Mesenchymal stem cell (in vitro differentiated cells and primary cell): ENCODE data around the gene FGD2.

ENCODE experiments used
- DNase-seq: peaks from one replicate; pipeline ENCODE4 v3.0.0-alpha.2; 2013
- H2AFZ ChIP-seq: one replicate; pipeline ENCODE4 v1.6.1; 2013; ENCODE audit warnings: low read depth, mild to moderate bottlenecking, control low read depth, inconsistent platforms, low read length, moderate library complexity
- H2AK5ac ChIP-seq: 2 replicates; pipeline ENCODE4 v1.6.1; 2013; ENCODE audit warnings: low read length, moderate library complexity, mild to moderate bottlenecking, inconsistent platforms; ENCODE audit not compliant: severe bottlenecking
- H2BK120ac ChIP-seq: one replicate; pipeline ENCODE4 v1.6.1; 2013; ENCODE audit warnings: low read depth, mild to moderate bottlenecking, inconsistent platforms, low read length, moderate library complexity
- H2BK12ac ChIP-seq, 2 experiments: one replicate each; pipeline ENCODE4 v1.6.1; 2013; ENCODE audit warnings: inconsistent platforms in 2 of 2, low read length in 2 of 2, mild to moderate bottlenecking in 2 of 2, moderate library complexity in 2 of 2, control low read depth in 1 of 2
- H2BK15ac ChIP-seq: one replicate; pipeline ENCODE4 v1.6.1; 2013; ENCODE audit warnings: mild to moderate bottlenecking, low read depth, inconsistent platforms; ENCODE audit not compliant: poor library complexity, severe bottlenecking
- H2BK5ac ChIP-seq: 2 replicates; pipeline ENCODE4 v1.6.1; 2013; ENCODE audit warnings: low read depth, mild to moderate bottlenecking, low read length, control low read depth, inconsistent platforms; ENCODE audit not compliant: poor library complexity, severe bottlenecking
- H3K14ac ChIP-seq, 2 experiments: one replicate each; pipeline ENCODE4 v1.6.1; 2013; ENCODE audit warnings: inconsistent platforms in 2 of 2, low read length in 2 of 2, control low read depth in 1 of 2, mild to moderate bottlenecking in 1 of 2, moderate library complexity in 1 of 2
- H3K18ac ChIP-seq, 2 experiments: one replicate each; pipeline ENCODE4 v1.6.1; 2013; ENCODE audit warnings: inconsistent platforms in 2 of 2, low read length in 2 of 2, control low read depth in 1 of 2, low read depth in 1 of 2, mild to moderate bottlenecking in 1 of 2
- H3K23ac ChIP-seq, 2 experiments: one replicate each; pipeline ENCODE4 v1.6.1; 2013; ENCODE audit warnings: inconsistent platforms in 2 of 2, low read length in 2 of 2, mild to moderate bottlenecking in 2 of 2, moderate library complexity in 2 of 2, control low read depth in 1 of 2
- H3K27ac ChIP-seq: 2 replicates; pipeline ENCODE4 v1.5.1; 2013; ENCODE audit warnings: mild to moderate bottlenecking, moderate library complexity, low read length, control low read depth, inconsistent platforms; ENCODE audit not compliant: poor library complexity, severe bottlenecking
- H3K27me3 ChIP-seq, 2 experiments: 2 replicates each; pipeline versions ENCODE4 v1.6.1 to v1.7.0; 2013; ENCODE audit warnings: low read length in 2 of 2, mild to moderate bottlenecking in 2 of 2, moderate library complexity in 2 of 2, control low read depth in 1 of 2, inconsistent platforms in 1 of 2; ENCODE audit not compliant: control insufficient read depth in 1 of 2, insufficient read depth in 1 of 2
- H3K36me3 ChIP-seq, 2 experiments: 2 replicates each; pipeline versions ENCODE4 v1.6.1 to v1.7.0; 2013; ENCODE audit warnings: low read length in 2 of 2, control low read depth in 1 of 2, inconsistent platforms in 1 of 2, low read depth in 1 of 2, mild to moderate bottlenecking in 1 of 2; ENCODE audit not compliant: insufficient read depth in 2 of 2, control insufficient read depth in 1 of 2
- H3K4ac ChIP-seq, 2 experiments: one replicate each; pipeline ENCODE4 v1.6.1; 2013; ENCODE audit warnings: inconsistent platforms in 2 of 2, low read length in 2 of 2, mild to moderate bottlenecking in 2 of 2, moderate library complexity in 2 of 2, control low read depth in 1 of 2, low read depth in 1 of 2
- H3K4me1 ChIP-seq: 2 replicates; pipeline ENCODE4 v1.6.1; 2013; ENCODE audit warnings: low read depth, low read length, control low read depth; ENCODE audit not compliant: control insufficient read depth, insufficient read depth
- H3K4me2 ChIP-seq: 2 replicates; pipeline ENCODE4 v1.6.1; 2013; ENCODE audit warnings: low read length, mild to moderate bottlenecking, inconsistent platforms; ENCODE audit not compliant: poor library complexity, severe bottlenecking
- H3K4me3 ChIP-seq, 2 experiments: 2 replicates each; pipeline versions ENCODE4 v1.5.1 to v1.7.0; 2013; ENCODE audit warnings: low read length in 2 of 2, mild to moderate bottlenecking in 2 of 2, control low read depth in 1 of 2, low read depth in 1 of 2; ENCODE audit not compliant: insufficient read depth in 1 of 2
- H3K79me1 ChIP-seq: replicated peaks from 2 replicates; pipeline ENCODE4 v1.6.1; 2013; ENCODE audit warnings: mild to moderate bottlenecking, control low read depth, low read length, inconsistent platforms; ENCODE audit not compliant: poor library complexity, severe bottlenecking
- H3K9ac ChIP-seq: 2 replicates; pipeline ENCODE4 v1.7.0; 2013; ENCODE audit warnings: mild to moderate bottlenecking, low read length, moderate library complexity
- H3K9me3 ChIP-seq: 2 replicates; pipeline ENCODE4 v1.7.0; 2013; ENCODE audit warnings: mild to moderate bottlenecking, low read length; ENCODE audit not compliant: control insufficient read depth
- H4K8ac ChIP-seq: one replicate; pipeline ENCODE4 v1.6.1; 2013; ENCODE audit warnings: inconsistent platforms, mild to moderate bottlenecking, low read length, moderate library complexity
- H4K91ac ChIP-seq: one replicate; pipeline ENCODE4 v1.6.1; 2013; ENCODE audit warnings: mild to moderate bottlenecking, low read length, inconsistent platforms
- WGBS: methylation state at CpG from one replicate; pipeline ENCODE4 v1.1.7; 2013; ENCODE audit warnings: mixed read lengths; 5-methylcytosine and 5-hydroxymethylcytosine counted together

The FGD2 gene

DNA sequence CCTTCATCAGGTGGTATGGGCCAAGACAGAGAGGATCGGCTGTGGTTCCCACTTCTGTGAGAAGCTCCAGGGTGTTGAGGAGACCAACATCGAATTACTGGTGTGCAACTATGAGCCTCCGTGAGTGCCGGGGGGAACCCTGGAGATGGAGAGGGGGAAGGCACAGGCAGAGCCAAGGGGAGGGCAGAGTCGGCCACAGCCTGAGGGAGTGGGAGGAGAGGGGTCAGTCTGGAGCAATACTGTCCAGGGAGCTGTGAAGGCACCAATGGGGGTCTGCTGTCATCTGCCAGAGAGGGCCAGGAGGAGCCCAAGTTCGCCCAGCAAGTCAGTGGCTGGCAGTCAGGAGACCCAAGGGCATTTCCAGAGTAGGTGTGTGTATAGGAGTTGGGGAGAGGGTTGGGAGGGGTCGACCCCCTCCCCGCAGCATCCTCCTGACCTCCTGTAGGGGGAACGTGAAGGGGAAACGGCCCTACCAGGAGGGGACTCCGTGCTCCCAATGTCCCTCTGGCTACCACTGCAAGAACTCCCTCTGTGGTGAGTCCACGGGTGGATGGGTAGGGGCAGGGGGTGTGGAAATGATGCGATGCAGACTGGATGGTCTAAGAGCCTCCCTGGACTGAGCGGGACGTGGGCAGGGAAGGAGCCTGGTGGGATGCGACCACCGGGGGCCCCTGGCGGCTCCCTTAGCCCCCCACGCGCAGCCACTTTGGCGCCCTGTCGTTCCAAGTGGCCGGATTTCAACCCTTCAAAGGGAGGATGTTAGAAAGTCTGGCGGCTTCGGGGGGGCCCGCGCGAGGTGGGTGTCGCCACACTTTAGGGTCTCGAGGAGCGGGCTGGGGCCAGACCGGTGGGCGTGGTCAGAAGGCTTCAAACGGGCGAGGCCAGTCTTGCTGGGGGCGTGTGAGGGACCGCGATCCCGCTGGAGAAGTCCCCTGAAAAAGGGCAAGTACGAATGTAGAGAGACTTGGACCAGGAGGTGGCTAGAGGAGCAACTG, 43.7 kb upstream of the FGD2 start:
- no peak overlapping the region for H3K14ac ChIP-seq
- no peak overlapping the region for H3K4me3 ChIP-seq
- no peak overlapping the region for H3K4me2 ChIP-seq
- no peaks in the 10 kb centered on the region for H3K9me3 ChIP-seq
- no peak overlapping the region for H2AFZ ChIP-seq
- H3K18ac ChIP-seq = no peak overlapping the region
- H3K23ac ChIP-seq = no peak overlapping the region
- WGBS = 89% methylated on average over 40 of the region's 40 CpGs
- H3K4ac ChIP-seq = no peak overlapping the region
- H2BK120ac ChIP-seq = no peak overlapping the region
- H3K27me3 ChIP-seq = peaks cover 5 to 6% of the 10 kb centered on the region in 2 experiments
- peaks cover 8% of the 10 kb centered on the region for H3K4me1 ChIP-seq
- H4K91ac ChIP-seq = peak overlapping the region; percentile 79
- no peak overlapping the region for H2BK12ac ChIP-seq
- H2AK5ac ChIP-seq = no peak overlapping the region
- H3K27ac ChIP-seq = no peak overlapping the region
- no peaks in the 10 kb centered on the region for H3K79me1 ChIP-seq
- peak overlapping the region; percentile 67 for H4K8ac ChIP-seq
- H3K36me3 ChIP-seq = peaks cover 8% of the 10 kb centered on the region in 2 experiments
- H3K9ac ChIP-seq = no peak overlapping the region
- H2BK15ac ChIP-seq = peak overlapping the region; percentile 37
- no peak overlapping the region for H2BK5ac ChIP-seq
- no peak for DNase-seq

DNA sequence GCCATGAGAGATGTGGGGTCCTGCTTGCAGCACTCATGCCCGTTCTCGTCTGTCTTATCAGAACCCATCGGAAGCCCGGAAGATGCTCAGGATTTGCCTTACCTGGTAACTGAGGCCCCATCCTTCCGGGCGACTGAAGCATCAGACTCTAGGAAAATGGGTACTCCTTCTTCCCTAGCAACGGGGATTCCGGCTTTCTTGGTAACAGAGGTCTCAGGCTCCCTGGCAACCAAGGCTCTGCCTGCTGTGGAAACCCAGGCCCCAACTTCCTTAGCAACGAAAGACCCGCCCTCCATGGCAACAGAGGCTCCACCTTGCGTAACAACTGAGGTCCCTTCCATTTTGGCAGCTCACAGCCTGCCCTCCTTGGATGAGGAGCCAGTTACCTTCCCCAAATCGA, 42.6 kb upstream of the FGD2 start:
- Histone ChIP-seq H3K27me3 (peaks cover 0 to 5% of the 10 kb centered on the region in 2 experiments), H3K9me3 (no peaks in the 10 kb centered on the region), H3K23ac (no peak overlapping the region), H2AFZ (no peak overlapping the region), H2BK5ac (no peak overlapping the region), H2BK120ac (no peak overlapping the region), H3K4me2 (no peak overlapping the region), H3K18ac (no peak overlapping the region), H4K91ac (no peak overlapping the region), H3K36me3 (peaks cover 19% of the 10 kb centered on the region in 2 experiments), H2AK5ac (no peak overlapping the region), H3K4me1 (peaks cover 8% of the 10 kb centered on the region), H3K9ac (no peak overlapping the region), H3K27ac (no peak overlapping the region), H3K4ac (no peak overlapping the region), H3K79me1 (peaks cover 1% of the 10 kb centered on the region), H3K4me3 (no peak overlapping the region), H4K8ac (no peak overlapping the region), H2BK12ac (no peak overlapping the region), H3K14ac (no peak overlapping the region), H2BK15ac (no peak overlapping the region)
- 55% methylated on average over 12 of the region's 12 CpGs for WGBS
- DNase-seq = peak; percentile 65

DNA sequence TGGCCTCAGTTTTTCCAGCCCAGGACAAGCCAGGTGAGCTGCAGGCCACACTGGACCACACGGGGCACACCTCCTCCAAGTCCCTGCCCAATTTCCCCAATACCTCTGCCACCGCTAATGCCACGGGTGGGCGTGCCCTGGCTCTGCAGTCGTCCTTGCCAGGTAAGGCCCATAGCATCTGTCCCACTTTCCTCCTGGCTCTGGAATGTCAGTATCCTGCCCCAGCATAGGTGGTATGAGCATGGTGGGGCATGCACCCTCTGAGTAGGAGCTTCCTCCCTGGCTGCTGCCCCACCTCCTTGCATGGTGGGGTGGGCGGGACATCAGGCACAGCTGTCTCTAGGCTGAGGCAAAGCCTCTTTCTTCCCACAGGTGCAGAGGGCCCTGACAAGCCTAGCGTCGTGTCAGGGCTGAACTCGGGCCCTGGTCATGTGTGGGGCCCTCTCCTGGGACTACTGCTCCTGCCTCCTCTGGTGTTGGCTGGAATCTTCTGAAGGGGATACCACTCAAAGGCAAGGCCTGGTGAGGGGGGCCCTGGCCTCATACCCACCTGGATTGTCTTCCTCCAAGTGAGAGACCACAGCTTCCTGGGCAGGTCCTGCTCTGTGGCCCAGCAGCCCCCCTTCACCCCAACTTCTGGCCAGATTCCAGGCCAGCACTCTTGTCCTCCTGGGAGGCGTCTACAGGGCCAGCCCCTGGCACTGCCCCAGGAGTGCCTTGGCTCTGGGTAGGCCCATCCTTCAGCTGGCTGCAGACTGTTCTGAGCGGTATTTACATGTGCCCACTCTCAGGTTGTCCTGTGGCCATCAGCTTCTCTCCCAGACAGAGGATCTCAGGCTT, 41.8 kb upstream of the FGD2 start:
- H2BK120ac ChIP-seq = no peak overlapping the region
- peak overlapping the region in 1 of 2 experiments; percentile 44 for H3K14ac ChIP-seq
- H2BK5ac ChIP-seq = no peak overlapping the region
- H3K27ac ChIP-seq = no peak overlapping the region
- H3K18ac ChIP-seq = no peak overlapping the region
- H3K4me1 ChIP-seq = peaks cover 8% of the 10 kb centered on the region
- H3K79me1 ChIP-seq = peaks cover 1% of the 10 kb centered on the region
- no peak overlapping the region for H2AK5ac ChIP-seq
- H3K23ac ChIP-seq = no peak overlapping the region
- no peak overlapping the region for H2BK12ac ChIP-seq
- H3K9me3 ChIP-seq = no peaks in the 10 kb centered on the region
- H3K4me2 ChIP-seq = no peak overlapping the region
- DNase-seq = no peak
- peaks cover 26 to 27% of the 10 kb centered on the region in 2 experiments for H3K36me3 ChIP-seq
- no peak overlapping the region for H3K4ac ChIP-seq
- no peak overlapping the region for H4K8ac ChIP-seq
- peaks cover 0 to 5% of the 10 kb centered on the region in 2 experiments for H3K27me3 ChIP-seq
- no peak overlapping the region for H3K9ac ChIP-seq
- H2BK15ac ChIP-seq = no peak overlapping the region
- 92% methylated on average over 11 of the region's 11 CpGs for WGBS
- H4K91ac ChIP-seq = no peak overlapping the region
- no peak overlapping the region for H3K4me3 ChIP-seq
- H2AFZ ChIP-seq = no peak overlapping the region

- no peak overlapping the region for H2AK5ac ChIP-seq
- H3K27me3 ChIP-seq = peaks cover 0 to 5% of the 10 kb centered on the region in 2 experiments
- H3K4ac ChIP-seq = no peak overlapping the region
- no peak overlapping the region for H2BK12ac ChIP-seq
- H3K23ac ChIP-seq = no peak overlapping the region
- no peak overlapping the region for H4K91ac ChIP-seq
- H3K14ac ChIP-seq = no peak overlapping the region
- WGBS = 85% methylated on average over 2 of the region's 6 CpGs
- H3K18ac ChIP-seq = no peak overlapping the region
- no peaks in the 10 kb centered on the region for H3K9me3 ChIP-seq
- H2BK120ac ChIP-seq = no peak overlapping the region
- H2BK5ac ChIP-seq = no peak overlapping the region
- H3K4me2 ChIP-seq = no peak overlapping the region
- H3K36me3 ChIP-seq = peaks cover 33 to 34% of the 10 kb centered on the region in 2 experiments
- peak overlapping the region; percentile 14 for H4K8ac ChIP-seq
- DNase-seq = no peak
- H3K27ac ChIP-seq = no peak overlapping the region
- peaks cover 4% of the 10 kb centered on the region for H3K79me1 ChIP-seq
- H2AFZ ChIP-seq = no peak overlapping the region
- H3K4me3 ChIP-seq = no peak overlapping the region
- no peak overlapping the region for H3K9ac ChIP-seq
- no peak overlapping the region for H2BK15ac ChIP-seq
- peaks cover 8% of the 10 kb centered on the region for H3K4me1 ChIP-seq
Observed at GRCh38 chr6:36964349-36964748, 41.1 kb upstream of the FGD2 start.
